ENCODE results near the gene QSER1.

QSER1 gene

DNA sequence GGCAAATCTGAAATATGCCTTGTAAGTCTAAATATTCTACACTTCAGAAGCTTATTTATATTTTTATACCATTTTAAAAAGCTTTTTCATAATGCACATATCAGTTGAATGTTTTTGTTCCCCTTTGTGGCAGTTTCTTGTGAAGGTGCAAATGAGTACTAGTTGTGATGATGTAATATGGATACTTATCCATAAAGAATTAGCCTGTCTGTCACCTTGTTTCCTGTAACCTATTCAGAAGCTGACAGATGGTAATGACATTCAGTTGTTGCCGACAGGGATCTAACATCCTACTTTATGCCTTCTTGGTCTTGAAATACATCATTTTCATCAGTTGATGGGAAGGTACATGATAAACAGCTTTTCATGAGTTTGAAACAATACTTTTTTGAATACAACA is 2.9 kb downstream of the QSER1 start:
- DNase-seq (ENCODE audit: low read depth): no peak

DNA sequence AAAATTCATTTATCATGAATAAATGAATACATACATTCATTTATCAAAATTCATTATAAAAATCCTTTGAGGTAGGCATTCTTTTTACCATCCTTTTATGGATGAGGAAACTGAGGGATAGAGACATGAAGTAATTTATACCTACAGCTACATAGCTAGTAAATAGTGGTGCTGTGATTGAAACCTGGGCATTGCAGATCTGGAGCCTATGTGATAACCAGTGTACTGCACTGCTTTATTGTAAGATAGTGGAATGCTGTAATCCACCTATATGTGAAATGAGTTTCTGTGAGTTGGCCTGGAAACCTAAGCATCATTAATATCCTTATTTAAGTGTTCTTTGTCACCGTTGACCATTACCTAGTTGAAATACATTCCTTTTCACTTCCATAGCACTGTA is 4.5 kb downstream of the QSER1 start:
- no peak for TF ChIP-seq CTCF (IDR thresholded peaks at IDR 0.05; ENCODE audit: control insufficient read depth, extremely low read depth, insufficient read depth)
- H3K4me3 ChIP-seq (ENCODE audit: low read depth, low read length): no peak overlapping the region
- DNase-seq (ENCODE audit: low read depth): no peak

More for the DNA sequence above, 2.9 kb downstream of the QSER1 start:
- H3K4me3 ChIP-seq (ENCODE audit: low read depth, low read length): no peak overlapping the region
- TF ChIP-seq CTCF (IDR thresholded peaks at IDR 0.05; ENCODE audit: control insufficient read depth, extremely low read depth, insufficient read depth): no peak

GRCh38 chr11:32899438-32899837 is 6.8 kb downstream of the QSER1 start:
- no peak overlapping the region for H3K4me3 ChIP-seq (ENCODE audit: low read depth, low read length)
- no peak for TF ChIP-seq CTCF (IDR thresholded peaks at IDR 0.05; ENCODE audit: control insufficient read depth, extremely low read depth, insufficient read depth)
- DNase-seq (ENCODE audit: low read depth): no peak

DNA sequence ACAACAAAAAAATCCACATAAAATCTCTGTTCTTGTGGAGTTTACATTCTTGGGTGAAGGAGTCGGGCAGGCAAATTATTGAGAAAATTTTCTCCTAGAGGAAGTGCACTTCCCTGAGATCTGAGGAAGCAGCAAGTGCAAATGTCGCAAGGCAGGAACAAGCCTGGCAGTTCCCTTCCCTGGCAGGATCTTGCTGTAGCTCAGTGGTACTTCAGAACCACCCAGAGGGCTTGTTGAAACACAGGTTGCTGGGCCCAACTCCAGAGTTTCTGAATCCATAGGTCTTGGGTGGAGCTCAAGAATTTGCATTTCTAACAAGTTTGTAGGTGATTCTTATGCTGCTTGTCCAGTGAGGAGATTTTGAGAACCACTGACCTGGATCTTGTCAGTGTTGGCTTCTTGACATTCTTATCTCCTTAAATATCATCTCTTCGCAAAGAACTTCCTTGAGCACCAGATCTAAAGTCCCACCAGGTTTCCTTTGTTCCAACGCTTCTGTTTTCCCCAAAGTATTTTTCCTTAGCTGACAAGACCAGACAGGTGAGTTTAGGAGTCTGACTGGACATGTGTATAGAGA is 9.6 kb downstream of the QSER1 start:
- no peak for DNase-seq (ENCODE audit: low read depth)
- TF ChIP-seq CTCF (IDR thresholded peaks at IDR 0.05; ENCODE audit: control insufficient read depth, extremely low read depth, insufficient read depth): no peak
- no peak overlapping the region for H3K4me3 ChIP-seq (ENCODE audit: low read depth, low read length)

GRCh38 chr11:32905028-32905667 is 12.5 kb downstream of the QSER1 start:
- H3K4me3 ChIP-seq (ENCODE audit: low read depth, low read length): no peak overlapping the region
- TF ChIP-seq CTCF (IDR thresholded peaks at IDR 0.05; ENCODE audit: control insufficient read depth, extremely low read depth, insufficient read depth): no peak
- DNase-seq (ENCODE audit: low read depth): no peak

- H3K4me3 ChIP-seq (ENCODE audit: low read depth, low read length): no peak overlapping the region
- no peak for TF ChIP-seq CTCF (IDR thresholded peaks at IDR 0.05; ENCODE audit: control insufficient read depth, extremely low read depth, insufficient read depth)
- DNase-seq (ENCODE audit: low read depth): no peak
Measured at GRCh38 chr11:32908619-32909018, 16.0 kb downstream of the QSER1 start.

- TF ChIP-seq CTCF (IDR thresholded peaks at IDR 0.05; ENCODE audit: control insufficient read depth, extremely low read depth, insufficient read depth): no peak
- DNase-seq (ENCODE audit: low read depth): no peak
- no peak overlapping the region for H3K4me3 ChIP-seq (ENCODE audit: low read depth, low read length)
Measured at GRCh38 chr11:32911413-32911812, 18.8 kb downstream of the QSER1 start.
